ENCODE data around the gene COL24A1. TPM values are rescaled to one million over a fixed set of nuclear protein-coding genes. Genes with fewer than 3 reads are reported as not detected.
"Not testable (repeated sequence)": the region's sequence is repeated elsewhere in the genome, so short reads cannot be mapped to it uniquely, and the experiment has no call there.

Gene COL24A1
- total RNA-seq, 1 donor from 2014 or later: 4.9 TPM

DNA sequence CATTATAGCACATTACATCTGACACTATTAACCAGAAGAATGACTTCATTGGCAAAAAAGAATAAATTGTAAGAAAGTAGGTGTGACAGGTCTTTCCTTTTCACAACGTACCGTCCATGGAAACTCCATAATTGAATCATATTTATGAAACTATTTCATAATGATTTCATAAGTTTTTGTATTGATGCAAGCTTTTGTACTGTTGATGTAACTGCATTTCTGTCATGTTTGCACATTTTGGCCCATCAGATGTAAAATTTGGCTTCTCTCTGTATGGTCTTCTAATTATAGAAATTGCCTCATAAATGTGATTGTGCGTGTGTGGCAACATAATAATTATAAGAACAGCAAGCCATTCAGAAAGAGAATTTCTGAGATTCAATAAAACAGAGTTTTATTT, 267.7 kb downstream of the COL24A1 start:
- no peak for DNase-seq

DNA sequence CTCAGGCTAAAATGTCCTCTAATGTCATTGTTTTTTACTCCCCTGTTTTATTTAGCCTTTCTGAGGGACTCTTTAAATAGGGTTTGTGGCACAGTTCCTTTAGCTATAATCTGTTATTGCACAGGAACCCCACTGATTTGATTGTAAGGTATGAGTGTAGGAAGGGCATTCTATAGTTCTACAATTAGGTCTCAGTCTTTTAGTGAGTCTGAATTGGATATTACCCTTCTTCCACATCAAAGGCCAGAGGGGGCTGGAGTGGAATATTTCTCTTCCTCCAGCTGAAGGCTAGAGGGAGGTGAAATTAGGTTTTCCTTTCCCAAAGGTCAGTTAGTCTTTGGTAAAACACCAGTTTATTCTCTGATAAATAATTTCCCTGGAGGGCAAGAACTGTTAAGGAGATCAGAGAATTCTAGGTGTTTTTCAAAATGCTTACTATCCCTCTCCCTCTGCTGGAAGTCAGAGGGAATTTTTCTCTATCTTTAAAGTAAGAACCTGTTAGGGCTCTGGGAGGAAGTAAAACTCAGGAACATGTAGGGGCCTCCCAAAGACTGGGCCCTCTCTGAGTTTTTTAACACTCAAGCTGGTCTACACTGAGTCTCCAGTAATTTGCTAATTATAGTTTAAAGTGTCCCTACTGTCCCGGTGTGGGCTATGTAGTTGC, 272.1 kb downstream of the COL24A1 start:
- peak; percentile 4 for DNase-seq

- no peak for DNase-seq
Measured at GRCh38 chr1:85867189-85867588, 289.4 kb downstream of the COL24A1 start.

GRCh38 chr1:85865213-85865612, 291.4 kb downstream of the COL24A1 start:
- DNase-seq: no peak

DNA sequence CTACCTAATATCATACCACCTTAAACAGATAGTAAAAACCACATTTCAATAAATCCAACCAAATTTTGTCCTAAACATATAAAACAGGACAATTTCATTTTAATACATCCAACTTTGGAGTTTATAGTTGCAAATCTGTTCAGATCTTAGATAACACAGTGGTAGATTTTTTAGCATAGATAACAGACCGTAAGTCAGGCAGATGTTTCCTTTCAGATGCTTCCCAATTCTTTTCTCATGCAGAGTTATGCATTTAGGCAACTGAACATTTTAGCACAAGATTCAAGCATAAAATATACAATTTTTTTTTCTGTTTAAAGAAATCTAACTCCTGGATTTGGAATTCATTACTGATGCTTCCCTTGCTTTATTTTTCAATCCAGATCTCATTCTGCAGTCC, 291.8 kb downstream of the COL24A1 start:
- DNase-seq: no peak

DNA sequence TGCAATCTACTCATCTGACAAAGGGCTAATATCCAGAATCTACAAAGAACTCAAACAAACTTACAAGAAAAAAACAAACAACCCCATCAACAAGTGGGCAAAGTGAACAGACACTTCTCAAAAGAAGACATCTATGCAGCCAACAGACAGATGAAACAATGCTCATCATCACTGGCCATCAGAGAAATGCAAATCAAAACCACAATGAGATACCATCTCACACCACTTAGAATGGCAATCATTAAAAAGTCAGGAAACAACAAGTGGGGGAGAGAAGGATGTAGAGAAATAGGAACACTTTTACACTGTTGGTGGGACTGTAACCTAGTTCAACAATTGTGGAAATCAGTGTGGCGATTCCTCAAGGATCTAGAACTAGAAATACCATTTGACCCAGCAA, 292.9 kb downstream of the COL24A1 start:
- DNase-seq: not testable (repeated sequence)

DNA sequence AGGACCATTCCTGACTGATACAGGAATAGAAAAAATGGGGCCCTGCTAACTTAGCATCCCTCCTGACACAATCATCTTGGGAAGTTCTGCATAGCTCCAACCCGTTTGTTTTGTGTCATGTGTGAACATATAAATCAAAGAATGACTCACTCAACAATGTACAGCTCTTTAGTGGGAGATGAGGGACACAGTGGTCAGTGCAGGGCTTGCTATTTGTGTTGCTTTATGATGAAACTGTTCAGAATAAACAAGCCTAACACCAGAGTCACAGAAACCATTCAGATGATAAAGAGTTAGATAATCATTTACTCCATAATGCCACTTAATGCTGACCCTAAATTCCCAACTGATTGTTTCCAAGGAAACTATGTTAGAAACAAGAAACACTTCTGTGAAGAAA, 294.1 kb downstream of the COL24A1 start:
- no peak for DNase-seq

GRCh38 chr1:85857991-85858390, 298.6 kb downstream of the COL24A1 start:
- DNase-seq: no peak

GRCh38 chr1:85850238-85850637, 306.3 kb downstream of the COL24A1 start:
- peak; percentile 3 for DNase-seq

- DNase-seq: no peak
Measured at GRCh38 chr1:85849660-85850059, 306.9 kb downstream of the COL24A1 start.

DNA sequence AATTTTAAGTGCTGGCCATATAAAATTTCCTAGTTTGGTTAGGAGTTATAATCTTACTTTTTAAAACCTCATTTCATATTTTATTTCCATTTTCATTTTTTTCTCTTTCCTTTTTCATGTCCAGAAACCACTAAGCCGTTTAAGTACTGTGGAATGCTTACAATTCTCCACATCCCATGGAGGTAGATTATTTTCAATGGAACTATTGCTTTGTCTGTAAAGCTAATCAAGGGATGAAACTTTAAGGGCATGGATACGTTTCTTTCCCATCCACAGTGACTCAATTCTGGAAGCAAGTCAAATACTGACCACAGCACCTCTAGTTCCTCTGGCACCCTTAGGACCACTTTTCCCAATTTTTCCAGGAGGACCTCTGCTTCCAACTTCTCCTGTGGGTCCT, 309.2 kb downstream of the COL24A1 start:
- no peak for DNase-seq

DNA sequence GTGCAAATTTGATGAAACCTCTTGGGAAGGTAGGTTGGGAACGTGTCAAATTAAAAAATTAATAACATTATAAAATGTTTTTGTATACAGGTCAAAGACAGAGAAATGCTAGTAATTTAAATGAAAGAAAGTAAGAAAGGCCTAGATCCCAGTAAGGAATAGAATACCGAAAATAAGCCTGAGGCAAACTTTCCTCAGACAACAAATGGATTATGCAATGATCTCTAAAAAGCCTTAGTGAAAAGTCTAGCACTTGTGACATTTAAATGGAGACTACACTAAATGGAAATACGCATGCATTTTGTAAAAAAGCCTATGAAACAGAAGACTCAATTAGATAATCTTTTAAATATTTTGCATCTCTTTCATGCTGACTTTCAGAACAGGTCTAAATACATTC, 309.9 kb downstream of the COL24A1 start:
- DNase-seq: no peak

GRCh38 chr1:85839459-85839858, 317.1 kb downstream of the COL24A1 start:
- no peak for DNase-seq

GRCh38 chr1:85838238-85838637, 318.3 kb downstream of the COL24A1 start:
- no peak for DNase-seq

GRCh38 chr1:85836736-85837135, 319.8 kb downstream of the COL24A1 start:
- DNase-seq: no peak

DNA sequence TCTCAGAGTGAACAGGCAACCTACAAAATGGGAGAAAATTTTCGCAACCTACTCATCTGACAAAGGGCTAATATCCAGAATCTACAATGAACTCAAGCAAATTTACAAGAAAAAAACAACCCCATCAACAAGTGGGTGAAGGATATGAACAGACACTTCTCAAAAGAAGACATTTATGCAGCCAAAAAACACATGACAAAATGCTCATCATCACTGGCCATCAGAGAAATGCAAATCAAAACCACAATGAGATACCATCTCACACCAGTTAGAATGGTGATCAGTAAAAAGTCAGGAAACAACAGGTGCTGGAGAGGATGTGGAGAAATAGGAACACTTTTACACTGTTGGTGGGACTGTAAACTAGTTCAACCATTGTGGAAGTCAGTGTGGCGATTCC, 323.4 kb downstream of the COL24A1 start:
- DNase-seq: not testable (repeated sequence)

DNA sequence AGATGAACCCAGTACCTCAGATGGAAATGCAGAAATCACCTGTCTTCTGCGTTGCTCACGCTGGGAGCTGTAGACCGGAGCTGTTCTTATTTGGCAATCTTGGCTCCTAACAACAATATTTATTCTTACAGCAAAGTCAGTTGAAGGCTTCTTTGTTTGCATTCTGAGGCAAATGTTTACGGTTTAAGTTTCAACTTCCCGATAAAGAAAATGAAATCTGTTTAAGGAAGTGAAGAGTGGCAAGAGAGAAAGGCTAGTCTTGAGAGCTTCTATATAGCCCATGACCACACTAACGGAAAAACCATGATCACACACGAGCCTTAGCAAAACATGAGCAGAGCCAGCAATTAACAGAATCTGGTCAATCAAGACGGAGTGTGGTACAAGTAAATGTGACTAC, 325.7 kb downstream of the COL24A1 start:
- no peak for DNase-seq

GRCh38 chr1:85824066-85824840, 332.3 kb downstream of the COL24A1 start:
- DNase-seq: peak; percentile 30

GRCh38 chr1:85822696-85823095, 333.9 kb downstream of the COL24A1 start:
- DNase-seq: no peak

DNA sequence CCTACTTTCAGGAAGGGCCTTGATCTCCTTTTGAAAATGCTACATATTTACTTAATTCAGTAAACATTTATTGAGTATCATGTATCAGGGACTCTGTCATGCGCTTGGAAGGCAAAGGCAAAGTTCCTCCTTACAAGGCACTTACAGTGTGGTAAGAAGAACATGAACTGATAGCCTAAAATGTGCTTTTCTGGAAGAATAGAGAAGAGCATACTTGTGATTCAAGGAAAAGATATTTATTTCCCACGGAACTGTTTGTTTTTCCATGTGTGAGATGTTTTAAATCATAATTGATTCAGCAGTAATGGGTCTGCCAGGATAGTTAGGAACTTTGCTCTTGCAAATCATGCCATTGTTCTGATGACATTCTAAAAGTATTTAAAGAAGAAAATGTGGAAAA, 338.2 kb downstream of the COL24A1 start:
- no peak for DNase-seq

GRCh38 chr1:85816606-85817005, 340.0 kb downstream of the COL24A1 start:
- DNase-seq: no peak

DNA sequence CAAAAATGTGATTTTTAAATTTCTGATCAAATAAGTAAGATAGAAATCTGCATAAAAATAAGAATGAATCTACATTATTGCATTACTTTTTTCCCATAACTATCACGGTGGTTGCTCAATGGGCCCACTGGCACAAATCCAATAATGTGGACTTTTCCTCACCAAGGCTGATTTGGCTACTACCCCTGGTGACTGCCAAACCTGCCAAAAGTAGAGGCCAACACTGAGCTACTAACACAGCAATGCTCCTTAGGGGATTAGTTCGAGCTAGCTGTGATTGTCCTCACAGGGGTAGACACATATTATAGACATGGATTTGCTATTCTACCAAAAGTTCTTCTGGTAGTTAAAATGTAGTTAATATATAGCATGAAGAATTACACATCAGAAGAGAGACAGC, 340.7 kb downstream of the COL24A1 start:
- DNase-seq: no peak

DNA sequence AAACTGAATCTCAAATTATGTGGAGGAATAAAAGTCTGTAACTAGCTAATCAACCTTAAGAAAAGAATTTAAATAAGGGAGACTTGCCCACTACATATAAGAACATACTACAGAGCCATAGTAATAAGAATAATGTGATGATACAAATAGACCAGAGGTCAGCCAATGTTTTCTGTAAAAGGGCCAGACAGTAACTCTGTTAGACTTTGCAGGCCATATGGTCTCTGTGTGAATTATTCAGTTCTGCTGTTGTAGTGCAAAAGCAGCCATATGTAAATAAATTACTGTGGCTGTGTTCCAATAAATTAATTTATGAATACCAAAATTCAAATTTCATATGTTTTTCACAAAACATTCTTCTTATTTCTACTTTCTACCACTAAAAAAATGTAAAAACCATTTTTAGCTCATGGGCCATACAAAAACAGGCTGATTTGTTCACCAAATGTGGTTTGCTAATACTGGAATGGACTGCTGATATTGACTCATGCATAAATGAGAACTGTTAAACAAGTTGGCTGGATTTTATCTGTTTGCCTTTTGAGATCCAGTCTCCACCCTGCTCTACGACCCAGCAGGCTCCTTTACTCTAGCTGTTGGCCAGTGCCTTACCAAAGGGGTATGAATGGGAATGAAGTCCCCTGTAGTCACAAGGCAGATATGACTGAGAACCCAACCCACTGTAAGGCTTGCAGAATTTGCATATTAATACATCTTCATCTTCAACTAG, 350.2 kb downstream of the COL24A1 start:
- DNase-seq: no peak
